H9 (cell line): Measurements from ENCODE around the gene MAN1A1. TPM values are rescaled to one million over a fixed set of nuclear protein-coding genes. Genes with fewer than 3 reads are reported as not detected.

Experiments used
- DNase-seq: peaks from one replicate; pipeline ENCODE4 v3.0.0-alpha.2; 2017
- H2AFZ ChIP-seq: one replicate; pipeline ENCODE4 v1.6.1; 2013; ENCODE audit warnings: mild to moderate bottlenecking, low read length, control low read depth, moderate library complexity
- H2AK5ac ChIP-seq: 2 replicates; pipeline ENCODE4 v1.6.1; 2013; ENCODE audit warnings: low read length, control low read depth, mixed read lengths; ENCODE audit not compliant: insufficient read length
- H2BK120ac ChIP-seq: one replicate; pipeline ENCODE4 v1.6.1; 2013; ENCODE audit warnings: low read depth, mild to moderate bottlenecking, low read length, control low read depth, inconsistent platforms; ENCODE audit not compliant: poor library complexity, severe bottlenecking
- H2BK12ac ChIP-seq: 2 replicates; pipeline ENCODE4 v1.6.1; 2013; ENCODE audit warnings: low read length, control low read depth, mixed read lengths, low read depth; ENCODE audit not compliant: insufficient read length
- H2BK15ac ChIP-seq: 2 replicates; pipeline ENCODE4 v1.6.1; 2013; ENCODE audit warnings: low read depth, low read length, control low read depth
- H2BK20ac ChIP-seq: one replicate; pipeline ENCODE4 v1.6.1; 2013; ENCODE audit warnings: low read depth, mild to moderate bottlenecking, low read length, control low read depth, inconsistent platforms; ENCODE audit not compliant: poor library complexity, severe bottlenecking
- H2BK5ac ChIP-seq: 2 replicates; pipeline ENCODE4 v1.6.1; 2013; ENCODE audit warnings: low read length, control low read depth, mixed read lengths; ENCODE audit not compliant: insufficient read length
- H3K14ac ChIP-seq: 2 replicates; pipeline ENCODE4 v1.6.1; 2013; ENCODE audit warnings: low read length, control low read depth; ENCODE audit not compliant: insufficient read depth
- H3K18ac ChIP-seq: 2 replicates; pipeline ENCODE4 v1.6.1; 2013; ENCODE audit warnings: low read depth, mild to moderate bottlenecking, mixed read lengths, low read length, control low read depth; ENCODE audit not compliant: insufficient read length
- H3K23ac ChIP-seq: 2 replicates; pipeline ENCODE4 v1.6.1; 2013; ENCODE audit warnings: low read length, control low read depth, mixed read lengths, low read depth; ENCODE audit not compliant: insufficient read length
- H3K23me2 ChIP-seq: 2 replicates; pipeline ENCODE4 v1.6.1; 2013; ENCODE audit warnings: low read depth, mild to moderate bottlenecking, mixed read lengths, low read length, control low read depth; ENCODE audit not compliant: insufficient read length, poor library complexity, severe bottlenecking
- H3K27ac ChIP-seq: 2 replicates; pipeline ENCODE4 v1.5.1; 2013; ENCODE audit warnings: low read length, control low read depth, mixed read lengths, low read depth; ENCODE audit not compliant: insufficient read length
- H3K27me3 ChIP-seq: 2 replicates; pipeline ENCODE4 v1.6.1; 2013; ENCODE audit warnings: low read length, control low read depth, inconsistent platforms; ENCODE audit not compliant: insufficient read depth
- H3K4ac ChIP-seq: 2 replicates; pipeline ENCODE4 v1.6.1; 2013; ENCODE audit warnings: low read depth, mild to moderate bottlenecking, control low read depth, inconsistent platforms, low read length, moderate library complexity
- H3K4me1 ChIP-seq: 2 replicates; pipeline ENCODE4 v1.6.1; 2013; ENCODE audit warnings: low read length, control low read depth, inconsistent platforms; ENCODE audit not compliant: insufficient read depth
- H3K4me2 ChIP-seq: 2 replicates; pipeline ENCODE4 v1.6.1; 2013; ENCODE audit warnings: low read length, control low read depth, mixed read lengths; ENCODE audit not compliant: insufficient read length, insufficient read depth
- H3K56ac ChIP-seq: 2 replicates; pipeline ENCODE4 v1.6.1; 2013; ENCODE audit warnings: low read depth, mild to moderate bottlenecking, mixed read lengths, low read length, control low read depth; ENCODE audit not compliant: insufficient read length
- H3K79me1 ChIP-seq: 2 replicates; pipeline ENCODE4 v1.6.1; 2013; ENCODE audit warnings: low read depth, mild to moderate bottlenecking, moderate library complexity, low read length, control low read depth, inconsistent platforms; ENCODE audit not compliant: insufficient read depth, poor library complexity, severe bottlenecking
- H3K79me2 ChIP-seq: 2 replicates; pipeline ENCODE4 v1.6.1; 2013; ENCODE audit warnings: low read length, control low read depth, inconsistent platforms; ENCODE audit not compliant: insufficient read depth
- H3K9ac ChIP-seq: 2 replicates; pipeline ENCODE4 v1.6.1; 2013; ENCODE audit warnings: low read length, control low read depth, mixed read lengths; ENCODE audit not compliant: insufficient read length; ENCODE audit errors: extremely low read depth
- H3K9me3 ChIP-seq: one replicate; pipeline ENCODE4 v1.6.1; 2013; ENCODE audit warnings: low read depth, low read length, inconsistent platforms; ENCODE audit not compliant: control insufficient read depth
- H3T11ph ChIP-seq: one replicate; pipeline ENCODE4 v1.6.1; 2013; ENCODE audit warnings: mild to moderate bottlenecking, low read length, control low read depth, inconsistent platforms
- H4K20me1 ChIP-seq: one replicate; pipeline ENCODE4 v1.6.1; 2013; ENCODE audit not compliant: control insufficient read depth, insufficient read length, insufficient read depth
- H4K5ac ChIP-seq: 2 replicates; pipeline ENCODE4 v1.6.1; 2013; ENCODE audit warnings: low read depth, mild to moderate bottlenecking, mixed read lengths, low read length, control low read depth; ENCODE audit not compliant: insufficient read length
- H4K8ac ChIP-seq: replicated peaks from 2 replicates; pipeline ENCODE4 v1.6.1; 2013; ENCODE audit warnings: low read length, control low read depth, mixed read lengths, low read depth; ENCODE audit not compliant: insufficient read length
- H4K91ac ChIP-seq: 2 replicates; pipeline ENCODE4 v1.6.1; 2013; ENCODE audit warnings: low read depth, mild to moderate bottlenecking, moderate library complexity, mixed read lengths, low read length, control low read depth; ENCODE audit not compliant: insufficient read length
- H3K27ac Mint-ChIP-seq, 3 experiments: 2 replicates in 2 of 3; 3 replicates in 1 of 3; pipeline ENCODE4 v1.8.0; 2020 to 2021; ENCODE audit warnings: mixed read lengths in 3 of 3, mild to moderate bottlenecking in 1 of 3, moderate library complexity in 1 of 3
- H3K27me3 Mint-ChIP-seq: 2 replicates; pipeline ENCODE4 v1.8.0; 2021; ENCODE audit warnings: low read depth, mild to moderate bottlenecking, moderate library complexity, mixed read lengths
- H3K36me3 Mint-ChIP-seq, 3 experiments: 2 replicates in 2 of 3; 3 replicates in 1 of 3; pipeline ENCODE4 v1.8.0; 2020 to 2021; ENCODE audit warnings: low read depth in 3 of 3, mixed read lengths in 3 of 3; ENCODE audit not compliant: insufficient read depth in 1 of 3
- H3K4me1 Mint-ChIP-seq, 2 experiments: 2 replicates each; pipeline ENCODE4 v1.8.0; 2020; ENCODE audit warnings: mixed read lengths in 2 of 2
- H3K4me3 Mint-ChIP-seq, 2 experiments: 2 replicates in 1 of 2; 3 replicates in 1 of 2; pipeline ENCODE4 v1.8.0; 2020 to 2021; ENCODE audit warnings: mild to moderate bottlenecking in 2 of 2, mixed read lengths in 2 of 2, moderate library complexity in 1 of 2
- H3K9me3 Mint-ChIP-seq, 2 experiments: 2 replicates in 1 of 2; 3 replicates in 1 of 2; pipeline ENCODE4 v1.8.0; 2020; ENCODE audit warnings: mild to moderate bottlenecking in 2 of 2, mixed read lengths in 2 of 2, moderate library complexity in 1 of 2
- CTCF ChIP-seq: fragments of 200-600 bp; sonication (generic); conservative IDR thresholded peaks from 3 replicates; pipeline ENCODE4 v1.8.0; 2021; ENCODE audit warnings: antibody characterized with exemption, mild to moderate bottlenecking
- WGBS: extraction: QIAGEN DNeasy Blood & Tissue Kit; methylation state at CpG from one replicate; pipeline ENCODE4 v1.1.7; 2013; ENCODE audit warnings: missing lambda C conversion rate, low lambda C conversion rate, mixed read lengths; ENCODE audit not compliant: insufficient read length; ENCODE audit errors: extremely low coverage; 5-methylcytosine and 5-hydroxymethylcytosine counted together
- total RNA-seq: library from RNA; stranded (reverse); gene quantifications from 2 replicates; pipeline ENCODE4 v1.2.1, GENCODE V29; 2021

The MAN1A1 gene
- total RNA-seq, 1 experiment from 2014 or later, result 1.6 TPM

DNA sequence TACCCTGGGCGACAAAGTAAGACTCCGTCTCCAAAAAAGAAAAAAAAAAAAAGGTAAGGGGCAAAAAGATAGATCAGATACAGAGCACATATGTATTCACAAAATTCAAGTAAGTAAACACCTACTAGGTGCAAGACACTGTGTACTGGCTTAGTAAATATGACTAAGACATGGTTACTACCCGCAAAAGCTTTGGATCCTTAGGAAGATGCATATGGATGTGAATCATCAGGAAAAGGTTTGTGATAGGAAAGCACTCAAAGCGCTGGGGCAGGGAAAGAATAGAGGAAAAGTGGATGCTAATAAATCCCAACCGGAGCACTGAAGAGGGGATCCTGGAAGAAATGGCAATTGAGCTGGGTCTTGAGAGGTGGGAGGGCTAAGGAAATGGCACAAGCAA is 152.3 kb downstream of the MAN1A1 start:
- H3K27me3 ChIP-seq, result no peaks in the 10 kb centered on the region
- no peaks in the 10 kb centered on the region for H3K4me1 Mint-ChIP-seq
- H2BK120ac ChIP-seq, result no peak overlapping the region
- H4K5ac ChIP-seq, result no peak overlapping the region
- TF ChIP-seq CTCF, result no peak
- no peaks in the 10 kb centered on the region for H3K9me3 ChIP-seq
- no peaks in the 10 kb centered on the region for H3K9me3 Mint-ChIP-seq
- H4K8ac ChIP-seq, result no peak overlapping the region
- WGBS, result no CpG with 5 or more reads among the region's 5 CpGs
- H3K4me1 ChIP-seq, result no peaks in the 10 kb centered on the region; the same call in 1 of the 2 replicates
- no peak overlapping the region for H3K14ac ChIP-seq
- H4K20me1 ChIP-seq, result no peaks in the 10 kb centered on the region
- no peak overlapping the region for H3K27ac ChIP-seq
- H2BK12ac ChIP-seq, result no peak overlapping the region
- H3K56ac ChIP-seq, result no peak overlapping the region
- no peaks in the 10 kb centered on the region for H3K27me3 Mint-ChIP-seq
- no peaks in the 10 kb centered on the region for H3K23me2 ChIP-seq
- H3K23ac ChIP-seq, result no peak overlapping the region
- H2BK5ac ChIP-seq, result no peak overlapping the region
- no peaks in the 10 kb centered on the region for H3K79me1 ChIP-seq
- H4K91ac ChIP-seq, result no peak overlapping the region
- no peak overlapping the region for H3K9ac ChIP-seq
- H3K79me2 ChIP-seq, result no peaks in the 10 kb centered on the region
- no peak overlapping the region for H3K4ac ChIP-seq
- DNase-seq, result no peak
- H3T11ph ChIP-seq, result no peak overlapping the region
- H2BK15ac ChIP-seq, result no peak overlapping the region
- H3K18ac ChIP-seq, result no peak overlapping the region
- no peak overlapping the region for H3K4me3 Mint-ChIP-seq
- H2AFZ ChIP-seq, result no peak overlapping the region
- no peak overlapping the region for H2BK20ac ChIP-seq
- H3K36me3 Mint-ChIP-seq, result no peaks in the 10 kb centered on the region; a peak in 1 of 7 replicates
- peak overlapping the region in 1 of 3 experiments; percentile 38; a peak in 2 of 7 replicates for H3K27ac Mint-ChIP-seq
- no peak overlapping the region for H3K4me2 ChIP-seq
- H2AK5ac ChIP-seq, result no peak overlapping the region
